Spleen (tissue), 11 donors: ENCODE measurements around the gene HTRA2. TPM values are rescaled to one million over a fixed set of nuclear protein-coding genes. Genes with fewer than 3 reads are reported as not detected.

ENCODE experiments used
- DNase-seq: peaks from one replicate; pipeline ENCODE4 v3.0.0-alpha.2; 2020
- H3K27ac ChIP-seq, 8 donors: fragments of 200-600 bp; sonication (generic) in 7 of 8; 1 replicate in 4 of 8; 2 replicates in 4 of 8; pipeline versions ENCODE4 v1.5.0 to v1.8.0; 2016 to 2021; ENCODE audit warnings: inconsistent platforms in 4 of 8, mild to moderate bottlenecking in 4 of 8, moderate library complexity in 1 of 8
- H3K27me3 ChIP-seq, 7 donors: fragments of 200-600 bp; sonication (generic) in 6 of 7; replicated peaks in 1 of 7; 1 replicate in 4 of 7; 2 replicates in 3 of 7; pipeline versions ENCODE4 v1.5.0 to v1.8.0; 2016 to 2021; ENCODE audit warnings: inconsistent platforms in 3 of 7, mild to moderate bottlenecking in 1 of 7
- H3K36me3 ChIP-seq, 6 donors: fragments of 200-600 bp; sonication (generic) in 5 of 6; 1 replicate in 4 of 6; 2 replicates in 2 of 6; pipeline versions ENCODE4 v1.5.0 to v1.8.0; 2016 to 2021; ENCODE audit warnings: inconsistent platforms in 2 of 6
- H3K4me1 ChIP-seq, 6 donors: fragments of 200-600 bp; sonication (generic) in 5 of 6; 1 replicate in 3 of 6; 2 replicates in 3 of 6; pipeline versions ENCODE4 v1.5.0 to v1.8.0; 2016 to 2021; ENCODE audit warnings: inconsistent platforms in 3 of 6
- H3K4me3 ChIP-seq, 8 donors: fragments of 200-600 bp; sonication (generic) in 7 of 8; 1 replicate in 4 of 8; 2 replicates in 4 of 8; pipeline versions ENCODE4 v1.5.0 to v1.8.0; 2016 to 2021; ENCODE audit warnings: inconsistent platforms in 4 of 8, mild to moderate bottlenecking in 4 of 8, moderate library complexity in 2 of 8
- H3K9me3 ChIP-seq, 8 donors: fragments of 200-600 bp; sonication (generic) in 7 of 8; 1 replicate in 4 of 8; 2 replicates in 4 of 8; pipeline versions ENCODE4 v1.5.0 to v1.8.0; 2016 to 2021; ENCODE audit warnings: inconsistent platforms in 4 of 8
- POLR2A ChIP-seq, 3 donors: fragments of 450-650 bp; IDR thresholded peaks; one replicate each; pipeline ENCODE4 v1.5.1; 2017; ENCODE audit warnings: antibody characterized with exemption in 3 of 3, mild to moderate bottlenecking in 1 of 3
- POLR2AphosphoS5 ChIP-seq, 3 donors: sonication (generic); formaldehyde crosslinking; IDR thresholded peaks; one replicate each; pipeline ENCODE4 v1.5.1; 2017; ENCODE audit warnings: antibody characterized with exemption in 3 of 3
- WGBS, 5 donors: extraction: QIAGEN DNeasy Blood & Tissue Kit in 3 of 5; methylation state at CpG; one replicate each; pipeline versions ENCODE4 v1.1.5 to v1.1.7; 2013 to 2018; 5-methylcytosine and 5-hydroxymethylcytosine counted together
- intact Hi-C: fragments of 100-400 bp; cut with DNase I; formaldehyde crosslinking; loops from one replicate; pipeline ENCODE4 v1.15.0; 2023; ENCODE audit warnings: low total_unique reads
- polyA plus RNA-seq, 3 donors: library from polyadenylated mRNA; stranded (reverse); fragments of 200-250 nt; gene quantifications; one replicate each; pipeline ENCODE4 v1.2.1, GENCODE V29; 2013
- total RNA-seq, 7 donors: library from RNA; depleted of rRNA in 3 of 7; stranded (reverse); fragments of >200 nt in 3 of 7; fragmentation: NEBNext Ultra II Directional in 4 of 7; extraction: Animal tissue kit (Norgen Biotek cat#: 25700) in 4 of 7; gene quantifications; one replicate each; pipeline versions ENCODE4 v1.1.0 to v1.2.1, GENCODE V29; 2016 to 2021
- TF ChIP-seq, protein P1 (sequence below), 11 experiments: fragments of 200-600 bp in 7 of 11; fragments of 450-650 bp in 4 of 11; sonication (generic) in 4 of 11; IDR thresholded peaks in 8 of 11; conservative IDR thresholded peaks in 3 of 11; 1 replicate in 7 of 11; 2 replicates in 4 of 11; pipeline versions ENCODE4 v1.4.0 to v1.8.0; 2016 to 2021; ENCODE audit warnings: antibody characterized with exemption in 11 of 11, inconsistent platforms in 4 of 11, mild to moderate bottlenecking in 1 of 11
- donor health status: healthy with polysubstance abuse.
- donor health status: DM: no; HTN: no; CAD: no; lungs with moderate emphysema.
- donor health status: DM: no; HTN: no; CAD: no.
- donor health status: Bipolar disorder and iron deficiency.
- donor health status: healthy.
- donor health status: DM: no; HTN: no; CAD: no.
- donor health status: DM: yes; HTN: yes; CAD: no.

Gene HTRA2
- total and polyA plus RNA-seq, 10 donors: 34.2 to 58.7 (median 42.9) TPM

- 39 to 96% (median 87%) methylated on average over 1 of the region's 1 CpG for WGBS, 5 donors
These were observed 40.0 kb downstream of the HTRA2 start for GRCh38 chr2:74569686-74570085.

GRCh38 chr2:74571058-74571457 lies 41.3 kb downstream of the HTRA2 start:
- Histone ChIP-seq H3K4me1 (peaks cover 8 to 53% (median 22%) of the 10 kb centered on the region in 6 donors), H3K27ac (peak overlapping the region in 6 of 8 donors; percentile 44 to 61 (median 54)), H3K27me3 (no peaks in the 10 kb centered on the region), H3K9me3 (no peaks in the 10 kb centered on the region), H3K4me3 (no peak overlapping the region), H3K36me3 (no peaks in the 10 kb centered on the region)
- intact Hi-C loops: no loop called here
- TF ChIP-seq POLR2AphosphoS5 (IDR thresholded peaks at IDR 0.05): no peak
- no peak for TF ChIP-seq POLR2A (IDR thresholded peaks at IDR 0.05)
- TF ChIP-seq, protein P1, sequence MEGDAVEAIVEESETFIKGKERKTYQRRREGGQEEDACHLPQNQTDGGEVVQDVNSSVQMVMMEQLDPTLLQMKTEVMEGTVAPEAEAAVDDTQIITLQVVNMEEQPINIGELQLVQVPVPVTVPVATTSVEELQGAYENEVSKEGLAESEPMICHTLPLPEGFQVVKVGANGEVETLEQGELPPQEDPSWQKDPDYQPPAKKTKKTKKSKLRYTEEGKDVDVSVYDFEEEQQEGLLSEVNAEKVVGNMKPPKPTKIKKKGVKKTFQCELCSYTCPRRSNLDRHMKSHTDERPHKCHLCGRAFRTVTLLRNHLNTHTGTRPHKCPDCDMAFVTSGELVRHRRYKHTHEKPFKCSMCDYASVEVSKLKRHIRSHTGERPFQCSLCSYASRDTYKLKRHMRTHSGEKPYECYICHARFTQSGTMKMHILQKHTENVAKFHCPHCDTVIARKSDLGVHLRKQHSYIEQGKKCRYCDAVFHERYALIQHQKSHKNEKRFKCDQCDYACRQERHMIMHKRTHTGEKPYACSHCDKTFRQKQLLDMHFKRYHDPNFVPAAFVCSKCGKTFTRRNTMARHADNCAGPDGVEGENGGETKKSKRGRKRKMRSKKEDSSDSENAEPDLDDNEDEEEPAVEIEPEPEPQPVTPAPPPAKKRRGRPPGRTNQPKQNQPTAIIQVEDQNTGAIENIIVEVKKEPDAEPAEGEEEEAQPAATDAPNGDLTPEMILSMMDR (IDR thresholded peaks at IDR 0.05 in 8 of 11, conservative IDR thresholded peaks at IDR 0.05 in 3 of 11): no peak
- no peak for DNase-seq
- WGBS, 5 donors: 37 to 56% (median 47%) methylated on average over 1 of the region's 1 CpG

More at GRCh38 chr2:74569686-74570085, 40.0 kb downstream of the HTRA2 start:
- H3K27me3 ChIP-seq: no peaks in the 10 kb centered on the region
- DNase-seq: no peak
- no peaks in the 10 kb centered on the region for H3K36me3 ChIP-seq
- peaks cover 8 to 40% (median 19%) of the 10 kb centered on the region in 6 donors for H3K4me1 ChIP-seq
- TF ChIP-seq POLR2AphosphoS5 (IDR thresholded peaks at IDR 0.05) (no peak), POLR2A (IDR thresholded peaks at IDR 0.05) (no peak)
- TF ChIP-seq, protein P1 (IDR thresholded peaks at IDR 0.05 in 8 of 11, conservative IDR thresholded peaks at IDR 0.05 in 3 of 11): no peak
- no peak overlapping the region for H3K27ac ChIP-seq
- no peak overlapping the region for H3K4me3 ChIP-seq
- intact Hi-C loops: no loop called here
- H3K9me3 ChIP-seq: no peaks in the 10 kb centered on the region

DNA sequence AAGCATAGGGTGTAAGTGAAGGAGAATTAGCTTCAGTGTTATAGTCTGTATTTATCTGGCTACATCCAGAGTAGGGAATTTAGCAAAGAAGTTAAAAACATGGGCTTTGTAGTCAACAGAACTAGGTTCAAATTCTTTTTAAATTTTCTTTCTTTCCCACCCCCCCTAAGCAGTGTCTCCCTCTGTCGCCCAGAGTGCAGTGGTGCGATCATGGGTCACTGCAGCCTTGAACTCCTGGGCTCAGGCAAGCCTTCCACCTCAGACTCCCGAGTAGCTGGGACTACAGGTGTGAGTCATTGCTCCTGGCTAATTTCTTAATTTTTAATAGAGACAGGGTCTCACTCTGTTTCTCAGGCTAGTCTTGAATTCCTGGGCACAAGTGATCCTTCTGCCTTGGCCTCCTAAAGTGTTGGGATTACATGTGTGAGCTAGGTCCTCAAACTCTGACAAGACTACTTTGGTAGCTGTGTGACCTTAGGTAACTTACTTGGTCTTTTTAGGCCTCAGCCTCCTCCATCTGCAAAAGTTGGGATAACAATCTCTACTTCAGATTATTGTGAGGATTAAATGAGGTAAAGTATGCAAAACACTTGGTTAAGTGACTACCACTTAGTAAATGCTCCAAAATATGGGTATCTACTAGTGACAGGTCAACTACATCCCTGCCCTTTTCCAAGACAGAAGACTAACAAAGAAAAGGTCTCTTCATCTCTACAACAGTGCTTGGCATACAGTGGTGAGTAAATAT lies 42.6 kb downstream of the HTRA2 start:
- Histone ChIP-seq H3K36me3 (no peaks in the 10 kb centered on the region), H3K27ac (peak overlapping the region in 2 of 8 donors; percentile 60 to 75), H3K4me3 (no peak overlapping the region), H3K9me3 (no peaks in the 10 kb centered on the region), H3K27me3 (no peaks in the 10 kb centered on the region), H3K4me1 (peaks cover 8 to 66% (median 32%) of the 10 kb centered on the region in 6 donors)
- intact Hi-C loops: no loop called here
- no peak for DNase-seq
- WGBS, 5 donors: 59 to 85% (median 81%) methylated on average over 3 of the region's 3 CpGs
- no peak for TF ChIP-seq POLR2A (IDR thresholded peaks at IDR 0.05)
- TF ChIP-seq POLR2AphosphoS5 (IDR thresholded peaks at IDR 0.05): no peak
- TF ChIP-seq, protein P1 (IDR thresholded peaks at IDR 0.05 in 8 of 11, conservative IDR thresholded peaks at IDR 0.05 in 3 of 11): no peak

DNA sequence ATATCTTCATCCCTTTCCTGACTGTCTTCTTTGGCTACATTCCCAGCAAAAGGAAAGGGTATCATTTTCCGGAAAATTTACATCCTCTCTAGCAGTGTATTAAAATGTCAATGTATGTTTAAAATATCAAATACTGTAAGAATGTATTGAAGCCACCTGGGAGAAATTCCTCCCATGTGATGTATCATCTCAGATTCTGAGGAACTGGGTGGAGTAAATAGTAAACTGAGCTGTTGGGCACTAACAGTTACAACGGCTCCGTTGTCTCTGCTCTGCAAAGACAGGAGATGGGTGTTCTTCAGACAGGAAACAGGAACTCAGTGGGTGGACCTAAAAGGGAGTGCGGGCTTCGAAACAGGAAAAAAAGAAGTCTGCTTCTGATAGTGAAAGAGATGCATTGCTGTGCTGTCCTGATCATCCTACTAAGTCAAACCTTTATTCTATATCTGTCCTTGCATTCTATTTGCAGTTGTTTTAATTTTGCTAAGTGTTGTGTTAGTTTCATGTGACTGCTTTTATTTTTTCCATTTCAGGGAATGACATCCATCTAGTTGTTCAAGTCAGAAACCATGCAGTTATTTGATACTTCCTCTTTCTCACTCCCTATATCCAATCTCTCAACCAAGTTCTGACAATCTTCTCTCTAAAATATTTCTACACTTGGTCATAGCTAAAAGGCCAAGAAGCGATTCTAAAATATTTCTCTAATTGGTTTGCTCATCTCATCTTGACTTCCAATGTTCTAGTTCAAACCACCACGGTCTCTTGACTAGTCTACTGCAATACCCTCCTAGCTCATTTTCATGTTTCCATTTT lies 44.2 kb downstream of the HTRA2 start:
- Histone ChIP-seq H3K4me1 (peaks cover 8 to 82% (median 39%) of the 10 kb centered on the region in 6 donors), H3K36me3 (no peaks in the 10 kb centered on the region), H3K4me3 (peak overlapping the region in 2 of 8 donors; percentile 2 to 29), H3K27me3 (no peaks in the 10 kb centered on the region), H3K9me3 (no peaks in the 10 kb centered on the region), H3K27ac (peak overlapping the region in 7 of 8 donors; percentile 42 to 75 (median 56))
- TF ChIP-seq POLR2A (IDR thresholded peaks at IDR 0.05): no peak
- TF ChIP-seq POLR2AphosphoS5 (IDR thresholded peaks at IDR 0.05): no peak
- TF ChIP-seq, protein P1 (IDR thresholded peaks at IDR 0.05 in 8 of 11, conservative IDR thresholded peaks at IDR 0.05 in 3 of 11): no peak
- no peak for DNase-seq
- intact Hi-C loops: no loop called here
- WGBS, 5 donors: 22 to 33% (median 29%) methylated on average over 7 of the region's 7 CpGs
